Activated T-cell treated with anti-CD3 and anti-CD28 coated beads, Interleukin-2, amount 50 U/mL, for 1 hour (primary cell): ENCODE measurements around the gene VANGL2.

Source experiments
- DNase-seq: peaks from one replicate; pipeline ENCODE4 v3.0.0-alpha.2; 2020

VANGL2 gene

DNA sequence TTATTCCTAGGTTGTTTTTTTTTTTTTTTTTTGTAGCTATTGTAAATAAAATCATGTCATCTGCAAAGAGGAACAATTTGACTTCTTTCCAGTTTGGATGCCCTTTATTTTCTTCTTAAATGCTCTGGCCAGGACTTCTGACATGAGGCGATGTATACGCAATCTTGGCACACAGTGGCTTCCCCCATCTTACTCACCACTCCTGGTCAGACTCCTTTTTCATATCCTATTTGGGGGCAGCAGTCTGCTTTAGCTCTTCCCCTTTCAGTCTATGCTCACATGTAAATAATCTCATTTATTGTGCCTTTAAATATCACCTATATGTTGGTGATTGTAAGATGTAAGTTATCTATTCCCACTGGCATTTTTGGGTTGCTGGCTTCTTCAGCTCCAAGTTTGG, 66.6 kb downstream of the VANGL2 start:
- no peak for DNase-seq

DNA sequence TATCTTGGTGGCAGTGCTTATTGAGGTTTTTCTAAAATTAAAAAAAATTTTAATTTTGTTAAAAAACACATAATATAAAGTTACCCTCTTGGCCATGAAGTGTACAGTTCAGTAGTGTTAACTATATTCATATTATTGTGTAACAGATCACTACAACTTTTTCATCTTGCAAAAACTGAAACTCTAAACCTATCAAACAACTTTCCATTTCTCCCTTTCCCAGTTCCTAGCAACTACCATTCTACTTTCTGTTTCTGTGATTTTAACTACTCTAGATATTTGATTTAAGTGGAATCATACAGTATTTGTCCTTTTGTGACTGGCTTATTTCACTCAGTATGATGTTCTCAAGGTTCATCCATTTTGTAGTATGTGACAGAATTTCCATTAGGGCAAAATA, 67.2 kb downstream of the VANGL2 start:
- DNase-seq: no peak

DNA sequence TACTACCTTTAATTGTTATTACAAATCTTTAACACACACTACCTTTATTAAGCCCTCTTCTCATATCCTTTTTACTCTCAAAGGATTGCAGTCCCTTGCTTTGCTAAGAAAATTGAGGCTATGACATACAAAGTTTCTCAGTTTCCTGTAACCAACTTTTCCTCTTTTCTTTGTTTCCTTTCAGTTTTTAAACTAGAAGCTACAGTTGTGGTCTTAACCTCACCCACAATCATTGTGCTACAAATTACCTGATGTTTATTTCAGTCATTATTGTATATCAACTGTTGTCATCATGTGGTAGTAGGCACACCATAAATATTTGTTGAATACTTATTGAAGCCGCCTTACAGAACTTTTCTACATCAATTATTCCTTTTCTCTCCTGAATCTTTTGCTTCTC, 70.9 kb downstream of the VANGL2 start:
- no peak for DNase-seq

DNA sequence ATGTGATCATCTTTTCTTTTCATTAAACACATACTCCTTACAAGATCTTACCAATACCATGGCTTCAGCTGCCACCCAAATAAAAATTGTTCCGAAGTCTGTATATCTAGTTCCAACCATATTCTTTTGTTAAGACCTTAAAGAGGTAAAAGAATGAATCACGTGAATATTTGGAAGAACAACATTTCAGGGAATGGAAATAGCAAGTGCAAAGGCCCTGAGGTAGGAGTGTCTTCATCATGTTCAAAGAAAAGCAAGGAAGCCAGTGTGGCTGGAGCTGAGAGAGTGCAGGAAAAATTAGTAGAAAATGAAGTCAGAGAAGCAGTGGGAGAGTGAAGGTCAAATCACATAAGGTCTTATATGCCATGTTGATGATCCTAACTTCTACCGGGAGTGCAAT, 71.7 kb downstream of the VANGL2 start:
- DNase-seq: no peak

DNA sequence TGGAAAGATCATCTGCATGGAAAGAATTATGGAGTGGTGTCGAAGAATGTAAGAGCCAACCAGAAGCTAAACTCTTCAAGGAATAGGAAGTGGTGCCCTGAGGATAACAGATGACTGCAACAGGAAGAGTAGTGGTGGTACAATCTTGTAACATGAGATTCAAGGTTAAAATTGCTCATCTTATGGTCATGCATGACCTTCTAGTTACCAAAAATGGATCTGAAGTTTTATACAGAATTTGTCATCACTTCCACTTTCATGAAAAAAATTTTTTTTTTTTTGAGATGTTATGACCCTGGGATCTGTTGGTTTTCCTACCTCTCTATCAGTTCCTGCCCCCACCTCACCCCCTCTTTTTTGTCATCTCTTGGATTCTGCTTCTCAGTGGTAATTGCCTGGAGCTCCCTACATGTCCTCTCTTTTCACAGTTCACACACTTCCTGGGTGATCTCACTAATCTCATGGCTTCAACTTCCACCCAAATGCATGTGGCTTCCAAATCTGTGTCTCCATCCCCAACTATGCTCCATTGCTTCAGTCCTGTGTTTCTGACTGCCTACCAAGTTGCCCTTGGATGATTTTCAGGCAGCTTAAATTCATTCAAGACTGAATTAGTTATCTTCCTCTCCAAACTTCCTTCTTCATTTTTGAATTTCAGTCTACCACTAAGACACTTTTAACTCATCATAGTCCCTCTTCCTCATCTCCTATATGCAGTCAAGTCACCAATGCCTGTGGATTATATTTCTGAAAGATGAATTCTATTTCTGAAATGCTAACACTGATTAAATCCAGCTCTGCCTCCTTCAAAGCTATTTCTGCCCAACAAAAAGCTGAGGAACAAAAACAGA, 74.3 kb downstream of the VANGL2 start:
- no peak for DNase-seq
